Osteoblast (primary cell): ENCODE data around the gene LRRC73. TPM values are rescaled to one million over a fixed set of nuclear protein-coding genes. Genes with fewer than 3 reads are reported as not detected.

Source experiments
- DNase-seq: peaks from one replicate; pipeline ENCODE4 v3.0.0; 2011; ENCODE audit warnings: low spot score, mixed read lengths; ENCODE audit not compliant: insufficient read length; ENCODE audit errors: missing footprints
- H2AFZ ChIP-seq: 2 replicates; pipeline ENCODE4 v1.6.0; 2011; ENCODE audit warnings: mild to moderate bottlenecking, low read length
- H3K27ac ChIP-seq: 2 replicates; pipeline ENCODE4 v1.5.1; 2011; ENCODE audit warnings: mild to moderate bottlenecking, low read depth, low read length, moderate library complexity
- H3K27me3 ChIP-seq: 2 replicates; pipeline ENCODE4 v1.6.0; 2012; ENCODE audit warnings: mild to moderate bottlenecking, control low read depth, inconsistent platforms, low read length, moderate library complexity; ENCODE audit not compliant: insufficient read depth
- H3K36me3 ChIP-seq: 2 replicates; pipeline ENCODE4 v1.5.1; 2011; ENCODE audit warnings: mild to moderate bottlenecking, low read length, control low read depth, moderate library complexity; ENCODE audit not compliant: insufficient read depth
- H3K4me1 ChIP-seq: 2 replicates; pipeline ENCODE4 v1.5.1; 2011; ENCODE audit warnings: mild to moderate bottlenecking, low read length, control low read depth, moderate library complexity; ENCODE audit not compliant: insufficient read depth
- H3K4me2 ChIP-seq: 2 replicates; pipeline ENCODE4 v1.6.0; 2011; ENCODE audit warnings: mild to moderate bottlenecking, low read length; ENCODE audit not compliant: insufficient read depth
- H3K4me3 ChIP-seq: fragments of 200-600 bp; sonication (generic); 3 replicates; pipeline ENCODE4 v1.5.1; 2012; ENCODE audit warnings: mild to moderate bottlenecking, low read length, inconsistent platforms; ENCODE audit not compliant: insufficient read depth
- H3K79me2 ChIP-seq: 2 replicates; pipeline ENCODE4 v1.6.0; 2012; ENCODE audit warnings: mild to moderate bottlenecking, low read length, control low read depth, inconsistent platforms; ENCODE audit not compliant: insufficient read depth
- H3K9me3 ChIP-seq: 2 replicates; pipeline ENCODE4 v1.5.1; 2011; ENCODE audit warnings: low read depth, low read length, control low read depth
- H4K20me1 ChIP-seq: 2 replicates; pipeline ENCODE4 v1.6.0; 2012; ENCODE audit warnings: mild to moderate bottlenecking, low read length, control low read depth; ENCODE audit not compliant: insufficient read depth
- total RNA-seq: library from RNA; depleted of rRNA; stranded (reverse); fragments of >200 nt; gene quantifications from 2 replicates; pipeline ENCODE4 v1.2.3, GENCODE V29; 2012
- TF ChIP-seq, protein P1 (sequence below): IDR thresholded peaks from 2 replicates; pipeline ENCODE4 v1.5.1; 2011; ENCODE audit warnings: mild to moderate bottlenecking, low read depth, low read length, moderate library complexity; ENCODE audit errors: extremely low read depth

Gene LRRC73
- total RNA-seq, 1 donor: 0.36 TPM

- Histone ChIP-seq H3K4me2 (no peak overlapping the region), H3K4me1 (peaks cover 3% of the 10 kb centered on the region), H3K4me3 (no peak overlapping the region), H3K27ac (peak overlapping the region; percentile 52), H3K9me3 (no peaks in the 10 kb centered on the region), H3K36me3 (peaks cover 53% of the 10 kb centered on the region), H3K79me2 (no peaks in the 10 kb centered on the region), H2AFZ (no peak overlapping the region), H4K20me1 (no peaks in the 10 kb centered on the region), H3K27me3 (no peaks in the 10 kb centered on the region)
- DNase-seq: no peak
- TF ChIP-seq, protein P1, sequence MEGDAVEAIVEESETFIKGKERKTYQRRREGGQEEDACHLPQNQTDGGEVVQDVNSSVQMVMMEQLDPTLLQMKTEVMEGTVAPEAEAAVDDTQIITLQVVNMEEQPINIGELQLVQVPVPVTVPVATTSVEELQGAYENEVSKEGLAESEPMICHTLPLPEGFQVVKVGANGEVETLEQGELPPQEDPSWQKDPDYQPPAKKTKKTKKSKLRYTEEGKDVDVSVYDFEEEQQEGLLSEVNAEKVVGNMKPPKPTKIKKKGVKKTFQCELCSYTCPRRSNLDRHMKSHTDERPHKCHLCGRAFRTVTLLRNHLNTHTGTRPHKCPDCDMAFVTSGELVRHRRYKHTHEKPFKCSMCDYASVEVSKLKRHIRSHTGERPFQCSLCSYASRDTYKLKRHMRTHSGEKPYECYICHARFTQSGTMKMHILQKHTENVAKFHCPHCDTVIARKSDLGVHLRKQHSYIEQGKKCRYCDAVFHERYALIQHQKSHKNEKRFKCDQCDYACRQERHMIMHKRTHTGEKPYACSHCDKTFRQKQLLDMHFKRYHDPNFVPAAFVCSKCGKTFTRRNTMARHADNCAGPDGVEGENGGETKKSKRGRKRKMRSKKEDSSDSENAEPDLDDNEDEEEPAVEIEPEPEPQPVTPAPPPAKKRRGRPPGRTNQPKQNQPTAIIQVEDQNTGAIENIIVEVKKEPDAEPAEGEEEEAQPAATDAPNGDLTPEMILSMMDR: no peak
Observed at GRCh38 chr6:43532201-43532600, 22.1 kb upstream of the LRRC73 start.

GRCh38 chr6:43524483-43524961 lies 14.4 kb upstream of the LRRC73 start:
- Histone ChIP-seq H3K4me1 (no peaks in the 10 kb centered on the region), H3K79me2 (peaks cover 10% of the 10 kb centered on the region), H3K9me3 (no peaks in the 10 kb centered on the region), H4K20me1 (peaks cover 5% of the 10 kb centered on the region), H2AFZ (no peak overlapping the region), H3K36me3 (peaks cover 87% of the 10 kb centered on the region), H3K4me2 (no peak overlapping the region), H3K27me3 (no peaks in the 10 kb centered on the region), H3K27ac (no peak overlapping the region), H3K4me3 (no peak overlapping the region)
- DNase-seq: no peak
- TF ChIP-seq, protein P1: no peak

GRCh38 chr6:43523284-43523683 lies 13.1 kb upstream of the LRRC73 start:
- Histone ChIP-seq H4K20me1 (peaks cover 5% of the 10 kb centered on the region), H3K36me3 (peaks cover 87% of the 10 kb centered on the region), H3K27me3 (no peaks in the 10 kb centered on the region), H3K4me3 (no peak overlapping the region), H3K27ac (no peak overlapping the region), H3K9me3 (no peaks in the 10 kb centered on the region), H2AFZ (no peak overlapping the region), H3K79me2 (peaks cover 22% of the 10 kb centered on the region), H3K4me1 (peaks cover 3% of the 10 kb centered on the region), H3K4me2 (no peak overlapping the region)
- no peak for DNase-seq
- TF ChIP-seq, protein P1: no peak

GRCh38 chr6:43522547-43523261 lies 12.6 kb upstream of the LRRC73 start:
- Histone ChIP-seq H3K27me3 (no peaks in the 10 kb centered on the region), H2AFZ (no peak overlapping the region), H3K4me1 (peaks cover 8% of the 10 kb centered on the region), H3K9me3 (no peaks in the 10 kb centered on the region), H3K36me3 (peaks cover 81% of the 10 kb centered on the region), H3K79me2 (peaks cover 28% of the 10 kb centered on the region), H3K27ac (no peak overlapping the region), H4K20me1 (peaks cover 11% of the 10 kb centered on the region), H3K4me2 (no peak overlapping the region), H3K4me3 (no peak overlapping the region)
- DNase-seq: no peak
- TF ChIP-seq, protein P1: no peak
